Cerebellar cortex (tissue), 1 donor: ENCODE results near the gene EEFSEC.

Experiments
- DNase-seq: peaks from one replicate; pipeline ENCODE4 v3.0.0-alpha.2; 2015; ENCODE audit warnings: low spot score

Gene EEFSEC

DNA sequence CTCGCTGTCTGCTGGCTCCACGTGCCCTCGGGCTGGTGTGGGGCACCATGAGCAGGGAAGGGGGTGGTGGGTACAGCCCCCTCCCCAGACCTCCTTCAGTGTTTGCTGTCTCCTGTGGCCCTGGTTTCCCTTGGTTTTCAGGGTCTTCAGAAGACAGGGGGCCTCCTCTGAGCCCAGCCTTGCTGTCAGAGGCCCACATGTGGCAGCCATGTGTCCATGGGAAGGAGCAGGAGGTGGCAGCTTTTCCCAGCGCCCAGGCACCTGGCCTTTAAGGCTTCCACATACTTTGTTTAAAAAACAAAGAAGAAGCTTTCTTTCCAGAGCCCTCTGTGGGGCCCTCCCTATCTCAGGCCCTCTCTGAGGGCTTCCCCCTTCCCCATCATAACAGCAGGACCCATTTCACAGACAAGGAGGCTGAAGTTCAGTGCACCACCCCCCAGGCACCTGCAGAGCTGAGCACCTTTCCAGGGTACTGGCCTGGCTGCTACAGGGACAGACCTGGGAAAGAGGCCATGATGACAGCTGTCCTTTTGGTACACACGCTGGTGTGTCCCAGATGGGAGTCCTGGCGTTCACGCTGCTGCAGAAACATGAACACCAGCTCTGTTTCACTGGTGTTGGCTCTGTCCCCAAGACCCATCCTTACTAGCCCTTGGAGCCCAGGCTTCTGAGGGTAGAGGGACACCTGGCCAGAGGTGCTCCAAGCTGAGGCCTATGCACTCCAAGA is 239.7 kb downstream of the EEFSEC start:
- peak; percentile 73 for DNase-seq

DNA sequence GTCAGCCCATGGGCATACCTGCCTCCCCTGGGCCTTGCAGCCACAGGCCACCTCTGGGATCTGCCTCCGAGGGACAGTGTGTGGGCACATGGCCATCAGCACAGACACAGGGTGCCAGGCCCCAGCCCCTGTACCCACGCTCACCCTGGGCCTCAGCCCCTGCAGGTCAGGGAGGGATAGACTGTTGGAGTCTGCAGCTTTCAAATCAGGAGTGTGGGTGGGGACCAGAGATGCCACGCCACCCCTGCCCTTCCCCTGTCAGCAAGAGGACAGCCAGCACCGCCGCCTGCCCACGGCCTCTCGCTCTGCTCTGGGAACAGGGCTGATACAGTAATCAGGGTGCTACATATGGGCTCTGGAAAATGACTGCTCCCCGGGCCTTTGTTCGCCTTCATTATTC is 240.8 kb downstream of the EEFSEC start:
- no peak for DNase-seq

DNA sequence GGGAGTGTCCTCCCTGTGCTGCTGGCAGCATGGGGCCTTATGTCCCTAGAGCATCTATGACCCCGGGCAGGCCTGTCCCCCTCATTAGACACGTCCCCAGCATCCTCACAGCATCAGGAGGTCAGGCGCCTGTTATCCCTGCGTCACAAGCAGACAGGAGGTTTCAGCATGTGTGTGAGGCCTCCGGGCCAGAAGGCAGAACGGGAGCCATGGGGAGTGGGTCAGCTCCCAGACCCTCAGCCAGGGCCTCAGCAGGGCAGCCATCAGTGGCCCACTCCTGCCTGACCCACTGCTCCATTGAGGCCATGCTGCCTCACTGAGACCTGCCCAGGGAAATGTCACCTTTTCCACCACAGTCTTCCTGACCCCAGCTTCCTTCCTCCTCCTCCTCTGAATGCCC is 241.8 kb downstream of the EEFSEC start:
- no peak for DNase-seq

DNA sequence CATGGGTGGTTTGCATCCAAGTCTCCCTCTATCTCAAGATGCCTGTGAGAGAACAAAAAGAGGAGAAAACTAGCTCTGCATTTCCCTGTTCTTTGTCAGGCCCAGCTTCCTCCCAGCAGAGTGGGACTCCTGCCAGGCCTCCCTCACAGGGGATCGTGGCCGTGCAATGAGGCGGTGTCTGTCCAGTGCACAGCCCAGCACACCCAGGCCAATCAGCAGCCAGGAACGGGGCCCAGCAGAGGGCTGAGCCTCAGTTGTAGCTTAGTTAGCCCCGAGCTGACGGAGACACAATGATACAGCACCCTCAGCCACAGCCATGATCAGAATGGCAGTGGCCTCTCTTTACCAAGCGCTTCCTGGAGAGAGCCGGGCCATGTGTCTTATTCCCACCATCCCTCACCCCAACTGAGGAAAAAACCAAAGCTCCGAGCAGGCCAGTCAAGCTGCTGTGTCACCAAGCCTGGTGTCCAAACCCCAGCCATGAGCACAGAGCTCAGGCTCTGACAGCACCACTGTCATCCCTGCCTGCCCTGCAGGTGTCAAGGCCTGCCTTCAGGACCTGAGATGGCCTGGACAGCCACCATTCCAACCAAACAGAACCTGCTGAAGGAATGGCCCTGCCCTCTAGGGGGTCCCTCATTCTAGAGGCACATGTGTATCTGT is 242.3 kb downstream of the EEFSEC start:
- peak; percentile 45 for DNase-seq

DNA sequence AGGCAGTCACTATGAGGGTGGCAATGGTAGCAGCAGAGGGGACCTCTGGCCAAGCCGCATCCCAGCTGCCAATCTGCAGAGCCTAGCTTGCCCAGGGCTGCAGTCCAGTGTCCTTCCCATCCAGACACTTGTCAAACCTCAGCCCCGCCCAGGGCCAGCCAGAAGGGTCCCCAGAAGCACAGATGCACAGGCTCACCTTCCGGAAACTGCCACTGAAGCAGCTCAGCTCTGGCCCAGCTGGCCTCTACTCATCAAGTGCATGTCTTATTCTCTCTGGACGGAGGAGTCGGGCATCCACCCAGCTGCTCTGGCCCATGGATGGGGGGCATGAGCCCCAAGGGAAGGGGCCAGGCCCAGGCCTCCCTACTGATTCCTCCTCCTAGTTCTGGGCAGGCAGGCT is 244.2 kb downstream of the EEFSEC start:
- DNase-seq, result no peak

DNA sequence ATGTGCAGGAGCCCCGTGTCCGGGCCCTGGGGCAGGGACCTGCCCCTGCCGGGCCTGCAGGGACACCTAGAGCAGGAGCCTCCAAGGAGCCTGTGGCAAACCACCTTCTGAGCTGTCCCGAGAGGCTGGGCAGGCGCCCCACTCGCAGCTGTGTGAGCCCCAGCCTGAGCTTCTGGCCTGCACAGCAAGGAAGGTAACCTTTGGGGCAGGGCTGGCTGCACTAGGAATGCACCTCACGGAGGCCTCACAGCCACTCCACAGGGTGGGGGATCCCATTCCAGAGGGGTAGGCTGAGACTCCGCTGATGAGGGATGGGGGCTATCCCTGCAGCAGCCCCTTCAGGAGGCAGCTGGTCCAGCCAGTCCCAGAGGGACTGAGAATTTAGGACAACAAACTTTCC is 245.3 kb downstream of the EEFSEC start:
- no peak for DNase-seq

DNA sequence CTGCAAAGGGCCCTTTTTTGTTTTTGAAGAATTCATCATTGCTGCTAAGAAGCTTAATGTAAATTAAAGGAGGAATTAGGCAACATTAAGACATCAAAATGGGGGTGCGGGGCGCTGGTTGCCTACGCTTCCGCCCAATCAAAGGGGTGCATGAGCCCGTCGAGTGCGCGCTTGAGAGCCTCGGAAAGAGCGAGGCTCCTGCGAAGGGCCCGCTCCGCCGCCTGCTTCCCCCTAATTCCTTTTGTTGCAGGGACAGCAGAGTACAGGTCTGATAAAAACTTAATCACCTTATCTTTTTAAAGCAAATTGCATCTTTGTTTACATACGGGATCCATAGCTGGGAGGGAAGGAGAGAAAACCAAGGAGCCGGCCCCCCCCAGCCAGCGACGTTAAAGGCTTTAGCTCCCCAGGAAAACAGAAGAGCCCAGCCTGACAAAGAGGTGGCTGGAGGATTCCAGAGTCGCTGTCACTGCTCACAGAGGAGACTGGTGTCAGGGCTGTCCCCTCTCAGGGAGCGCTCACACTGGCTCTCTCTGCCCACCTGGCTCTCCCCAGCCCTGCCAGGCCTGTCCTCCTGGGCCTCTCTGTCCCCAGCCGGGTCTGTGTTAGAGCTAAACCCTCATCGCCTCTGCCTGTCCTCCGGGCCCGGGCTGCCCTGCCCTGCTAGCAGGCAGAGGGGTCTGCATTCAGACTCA is 246.1 kb downstream of the EEFSEC start:
- DNase-seq, result no peak

DNA sequence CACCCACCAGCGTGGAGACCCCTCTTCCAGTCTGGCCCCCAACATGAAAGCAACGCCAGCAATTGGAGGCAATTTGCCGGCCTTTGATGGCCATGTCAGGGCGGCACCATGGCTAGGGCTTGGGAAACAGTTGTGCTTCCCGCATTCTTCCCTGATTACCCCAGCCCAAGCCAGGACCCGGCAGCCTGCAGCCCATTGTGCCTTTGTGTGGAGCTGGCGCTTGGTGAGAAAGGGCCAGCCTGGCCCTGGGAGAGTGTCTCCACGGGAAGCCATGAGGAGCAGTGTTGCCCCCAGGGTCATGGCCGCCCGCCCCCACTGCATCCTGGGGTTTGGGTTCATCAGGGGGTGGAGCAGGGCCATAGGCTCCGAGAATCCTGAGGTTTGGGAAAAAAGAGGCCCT is 247.4 kb downstream of the EEFSEC start:
- DNase-seq, result no peak

DNA sequence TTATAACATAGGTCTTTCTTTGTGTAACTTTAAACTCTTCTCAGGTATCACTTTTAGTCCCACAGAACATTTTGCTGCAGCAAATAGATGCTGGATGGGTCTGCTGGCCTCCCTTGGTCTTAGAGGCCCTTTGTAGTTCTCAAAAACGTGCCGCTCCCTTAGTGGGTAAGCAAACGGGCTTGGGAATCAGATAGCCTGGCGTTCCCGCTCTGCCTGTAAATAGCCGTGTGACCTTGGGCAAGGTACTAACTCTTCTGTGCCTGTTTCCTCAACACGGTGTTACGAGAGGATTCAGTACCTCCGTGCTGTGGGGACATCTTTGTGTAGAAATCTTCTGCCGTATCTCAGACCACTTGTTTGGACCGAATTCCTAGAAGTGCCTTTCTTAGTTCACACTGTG is 249.0 kb downstream of the EEFSEC start:
- DNase-seq, result no peak

DNA sequence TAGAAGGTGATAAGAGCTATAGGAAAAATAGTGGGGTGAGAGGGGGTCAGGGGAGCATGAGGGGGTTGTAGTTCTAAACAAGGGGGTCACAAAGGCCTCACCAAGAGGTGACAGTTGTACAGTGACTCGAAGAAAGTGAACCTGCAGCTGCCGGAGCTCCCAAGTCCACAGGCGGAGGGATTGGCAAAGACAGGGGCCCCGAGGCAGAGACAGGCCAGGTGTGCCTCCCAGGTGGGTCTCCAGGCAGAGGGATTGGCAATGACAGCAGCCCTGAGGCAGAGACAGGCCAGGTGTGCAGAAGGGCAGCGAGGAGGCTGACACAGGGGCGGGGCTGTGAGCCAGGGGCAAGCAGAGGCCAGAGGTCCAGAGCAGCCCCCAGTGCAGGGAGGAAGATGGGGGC is 249.7 kb downstream of the EEFSEC start:
- DNase-seq, result no peak

DNA sequence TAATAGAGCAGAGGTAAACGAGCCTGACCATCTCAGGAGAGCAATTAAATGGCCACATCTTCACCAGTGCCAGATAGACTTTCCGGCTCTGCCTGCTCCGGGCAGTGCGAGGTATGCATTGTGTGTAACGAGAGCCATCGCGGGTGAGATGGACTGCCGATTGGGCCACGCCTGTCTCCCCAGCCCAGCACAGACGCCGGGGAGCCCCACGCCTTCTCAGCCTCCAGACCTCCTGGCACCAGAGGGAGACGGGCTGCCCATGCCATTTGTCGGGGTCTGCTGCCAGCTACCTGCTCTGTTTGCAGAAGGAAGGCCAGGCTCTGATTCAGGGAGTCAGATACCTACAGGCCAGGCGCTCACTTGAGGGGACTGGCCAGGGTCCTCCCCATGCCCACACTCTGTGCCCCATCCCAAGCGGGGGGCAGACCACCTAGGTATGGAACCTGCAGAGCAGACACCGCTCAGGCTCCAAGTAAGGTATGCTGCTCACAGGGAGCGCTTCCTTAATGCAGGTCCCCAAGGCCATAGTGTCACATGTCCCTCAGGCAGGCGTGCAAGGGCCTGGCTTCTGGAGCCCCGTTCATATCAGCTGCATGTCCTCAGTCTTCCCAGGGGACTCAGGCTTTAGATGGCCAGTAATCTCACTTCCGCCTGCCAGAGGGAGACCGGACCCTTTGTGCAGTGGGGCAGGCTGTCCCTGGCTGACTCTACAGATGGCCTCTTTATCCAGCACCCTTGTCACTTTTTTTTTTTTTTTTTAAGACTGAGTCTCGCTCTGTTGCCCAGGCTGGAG is 251.2 kb downstream of the EEFSEC start:
- peak; percentile 57 for DNase-seq

DNA sequence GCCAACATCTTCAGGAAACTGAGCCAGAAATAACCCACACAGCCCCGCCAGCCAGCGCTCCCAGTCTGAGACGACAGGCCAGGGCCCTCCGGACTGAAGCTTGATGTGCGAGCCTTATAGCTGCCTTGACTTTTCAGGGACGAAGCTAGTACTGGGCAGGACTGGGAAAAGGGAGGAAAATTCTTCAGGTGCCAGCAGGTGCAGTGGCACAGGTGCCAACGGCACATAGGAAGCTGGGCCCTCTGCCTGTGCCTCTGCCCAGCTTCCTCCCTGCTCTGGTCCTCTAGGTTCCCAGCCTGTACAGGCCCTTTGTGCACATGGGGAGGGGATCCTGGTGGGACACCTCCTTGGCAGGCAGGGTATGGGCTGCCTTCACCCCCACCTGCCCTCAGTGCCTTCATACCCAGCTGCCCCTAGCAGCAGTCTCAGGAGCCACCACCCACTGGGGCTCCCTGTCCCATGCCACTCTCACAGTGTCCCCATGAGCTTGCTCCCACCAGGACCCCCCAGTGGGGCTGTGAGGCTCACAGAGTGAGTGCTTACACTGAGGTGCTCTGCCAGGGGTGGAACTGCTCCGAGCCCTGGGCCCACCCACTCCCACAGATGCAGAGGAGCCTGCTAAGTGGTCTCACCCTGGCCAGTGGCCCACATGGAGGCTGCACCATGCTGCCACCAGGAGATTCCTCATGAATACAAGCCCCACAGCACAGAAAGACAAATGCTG is 252.4 kb downstream of the EEFSEC start:
- DNase-seq, result no peak

DNA sequence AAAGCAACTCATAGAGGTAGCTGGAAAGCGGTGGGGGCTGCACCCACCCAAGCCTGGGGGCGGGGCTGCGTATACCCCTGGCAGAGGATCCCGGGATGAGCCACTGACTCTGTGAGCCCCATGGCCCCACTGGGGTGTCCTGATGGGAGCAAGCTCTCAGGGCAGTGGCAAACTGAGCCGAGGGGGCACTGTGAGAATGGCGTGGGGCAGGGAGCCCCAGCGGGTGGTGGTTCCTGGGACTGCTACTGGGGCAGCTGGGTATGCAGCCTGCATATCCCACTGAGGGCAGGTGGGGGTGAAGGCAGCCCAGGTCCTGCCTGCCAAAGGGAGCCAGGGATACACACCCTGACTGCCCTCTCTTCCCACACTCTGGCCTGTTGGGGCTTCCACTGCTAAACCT is 254.0 kb downstream of the EEFSEC start:
- DNase-seq, result no peak

DNA sequence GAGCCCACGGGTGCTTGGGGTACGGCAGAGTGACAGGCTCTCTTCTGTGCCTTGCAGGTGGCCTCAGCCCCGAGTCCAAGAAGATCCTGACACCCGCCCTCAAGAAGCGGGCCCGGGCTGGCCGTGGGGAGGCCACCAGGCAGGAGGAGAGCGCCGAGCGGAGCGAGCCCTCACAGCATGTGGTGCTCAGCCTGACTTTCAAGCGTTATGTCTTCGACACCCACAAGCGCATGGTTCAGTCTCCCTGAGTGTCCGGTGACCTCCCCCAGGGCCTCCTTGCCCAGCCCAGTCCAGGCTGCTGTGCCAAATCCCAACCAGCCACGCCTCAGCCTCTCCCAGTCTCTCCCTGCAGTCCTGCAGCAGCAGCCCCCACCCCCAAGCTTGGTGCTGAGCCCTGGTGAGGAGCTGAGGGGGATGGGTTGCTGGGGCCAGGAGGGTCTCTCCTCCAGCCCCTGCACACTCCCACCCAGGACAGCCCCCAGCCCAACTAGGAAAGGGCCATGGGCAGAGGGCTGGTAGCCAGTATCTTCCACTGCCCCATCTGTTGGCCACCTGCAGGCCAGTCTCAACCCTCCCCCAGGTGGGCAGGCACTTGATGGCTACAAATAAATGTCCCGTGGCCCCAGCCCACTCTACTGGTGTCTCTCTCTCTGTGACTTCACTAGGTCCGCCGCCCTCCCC is 254.9 kb downstream of the EEFSEC start:
- no peak for DNase-seq

DNA sequence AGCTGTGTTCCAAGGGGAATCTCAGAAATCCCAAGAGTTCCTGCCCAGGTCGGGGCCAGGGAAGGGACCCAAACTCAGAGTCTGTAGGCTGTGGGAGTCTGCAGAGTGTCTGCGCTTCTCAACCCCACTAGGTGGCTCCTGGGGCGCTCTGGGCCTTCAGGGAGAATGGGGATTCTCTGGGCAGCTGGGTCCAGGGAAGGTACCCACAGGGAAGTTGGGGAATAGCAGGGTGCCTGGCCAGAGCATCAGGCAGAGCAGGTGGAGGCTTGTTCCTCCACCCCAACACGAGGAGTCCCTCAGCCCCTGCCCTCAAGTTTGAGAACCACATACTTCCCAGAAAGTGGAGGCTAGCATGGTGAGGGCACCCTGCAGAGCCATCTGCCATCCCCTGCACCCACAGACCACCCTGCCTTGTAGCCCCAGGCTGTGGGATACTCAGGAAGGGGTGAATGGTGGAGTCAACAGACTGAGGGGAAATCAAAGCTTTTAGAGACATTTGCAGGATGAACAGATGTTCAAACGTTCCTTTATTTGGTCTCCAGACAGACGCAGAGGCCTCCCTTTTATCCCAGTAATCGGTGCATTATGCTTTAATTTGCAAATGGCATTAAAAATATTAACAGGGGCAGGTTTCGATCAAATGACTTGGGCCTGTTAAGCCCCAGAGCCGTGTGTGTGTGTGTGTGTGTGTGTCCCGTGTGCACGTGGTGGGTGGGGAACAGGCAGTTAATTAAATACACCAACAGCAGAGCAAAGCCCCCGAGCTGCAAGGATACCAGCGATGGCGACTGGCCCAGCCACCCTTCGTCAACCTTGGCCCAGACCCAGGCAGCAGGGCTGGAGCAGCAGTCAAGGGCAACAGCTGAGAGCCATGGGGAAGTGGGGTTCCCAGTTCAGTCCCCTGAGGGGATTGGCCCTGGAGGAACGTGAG is 255.7 kb downstream of the EEFSEC start:
- DNase-seq, result no peak

DNA sequence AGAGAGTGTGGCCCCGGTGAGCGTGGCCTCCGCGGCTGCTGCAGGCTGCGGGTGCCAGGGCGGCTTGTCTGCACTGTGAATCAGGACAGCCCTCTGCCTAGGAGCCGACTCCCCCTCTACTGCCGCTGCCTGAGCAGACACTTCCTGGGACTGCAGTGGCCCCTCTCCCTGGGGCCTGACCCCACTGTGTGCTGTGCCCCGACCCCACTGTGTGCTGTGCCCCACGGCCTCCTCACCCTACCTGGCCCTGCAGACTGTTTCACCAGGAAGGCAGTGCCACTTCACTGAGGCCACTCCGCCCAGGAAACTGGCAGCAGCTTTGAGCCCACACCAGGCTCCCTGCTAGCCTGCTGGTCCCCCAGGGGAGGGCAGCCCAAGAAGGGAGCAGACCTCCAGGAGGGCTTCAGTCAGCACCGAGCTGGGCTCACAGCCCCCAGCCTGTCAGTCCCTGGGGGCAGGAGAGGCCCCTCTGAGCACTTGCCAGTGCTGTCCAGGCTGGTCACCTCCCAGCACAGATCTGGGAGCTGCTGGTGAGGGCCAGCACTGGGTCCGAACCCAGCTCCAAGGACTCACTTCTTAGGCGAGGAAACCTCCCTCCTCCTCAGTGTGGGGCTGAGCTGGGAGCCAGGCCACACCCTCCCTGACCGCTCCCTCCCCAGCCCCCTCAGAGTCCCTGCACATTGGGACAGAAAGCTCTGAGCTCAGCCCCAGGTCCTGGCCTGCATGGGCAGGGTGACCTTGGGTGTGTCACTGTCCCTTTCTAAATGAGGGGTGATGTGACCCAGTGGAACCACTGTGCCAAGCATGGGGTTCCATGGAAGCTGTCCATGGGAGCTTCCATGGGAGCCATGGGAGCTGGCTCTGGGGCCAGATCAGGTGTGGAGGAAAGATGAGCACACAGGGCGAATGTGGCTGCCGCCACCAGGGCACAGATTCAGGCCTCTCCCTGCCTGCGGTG is 256.6 kb downstream of the EEFSEC start:
- no peak for DNase-seq

DNA sequence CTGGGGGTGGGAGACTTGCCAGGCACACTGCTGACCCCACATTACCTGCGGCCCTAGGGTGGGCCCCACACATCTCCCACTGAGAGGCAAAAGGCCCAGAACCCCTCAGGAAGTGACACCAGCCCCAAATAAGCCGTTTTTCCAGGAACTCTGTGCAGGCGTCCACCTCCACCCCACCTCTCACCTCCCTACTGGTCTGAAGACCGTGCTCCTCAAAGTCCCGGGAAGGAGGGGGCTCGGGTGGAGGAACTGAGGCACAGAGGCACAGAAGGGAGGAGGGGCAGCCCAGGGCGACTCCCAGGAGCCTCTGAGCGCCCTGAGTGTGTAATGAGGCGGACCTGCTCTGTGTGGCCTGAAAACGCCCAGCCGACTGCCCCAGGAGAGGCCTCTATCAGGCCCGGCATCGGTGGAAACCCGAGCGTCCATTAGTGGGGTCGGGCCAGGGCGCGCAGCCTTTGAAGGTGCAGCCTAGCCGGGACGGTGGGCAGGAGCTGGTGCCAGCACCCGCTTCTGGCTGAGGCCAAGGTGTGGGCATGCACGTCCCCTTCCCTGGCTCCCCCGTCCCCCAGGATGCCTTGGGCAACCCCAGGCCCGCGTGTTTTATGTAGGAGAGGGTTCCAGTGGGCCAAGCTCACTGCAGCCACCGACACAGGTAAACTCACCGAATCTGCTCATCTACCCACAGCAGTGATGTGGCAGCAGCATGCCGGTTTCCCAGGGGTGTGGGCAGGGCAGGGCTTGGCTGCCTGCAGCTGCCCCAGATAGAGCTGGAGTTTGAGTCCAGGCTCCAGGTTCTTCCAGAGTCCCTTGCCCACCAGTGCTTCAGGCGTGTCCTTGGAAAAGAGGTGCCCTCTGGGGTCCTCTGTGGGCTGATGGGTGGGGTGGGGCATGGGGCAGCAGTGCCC is 257.6 kb downstream of the EEFSEC start:
- no peak for DNase-seq

DNA sequence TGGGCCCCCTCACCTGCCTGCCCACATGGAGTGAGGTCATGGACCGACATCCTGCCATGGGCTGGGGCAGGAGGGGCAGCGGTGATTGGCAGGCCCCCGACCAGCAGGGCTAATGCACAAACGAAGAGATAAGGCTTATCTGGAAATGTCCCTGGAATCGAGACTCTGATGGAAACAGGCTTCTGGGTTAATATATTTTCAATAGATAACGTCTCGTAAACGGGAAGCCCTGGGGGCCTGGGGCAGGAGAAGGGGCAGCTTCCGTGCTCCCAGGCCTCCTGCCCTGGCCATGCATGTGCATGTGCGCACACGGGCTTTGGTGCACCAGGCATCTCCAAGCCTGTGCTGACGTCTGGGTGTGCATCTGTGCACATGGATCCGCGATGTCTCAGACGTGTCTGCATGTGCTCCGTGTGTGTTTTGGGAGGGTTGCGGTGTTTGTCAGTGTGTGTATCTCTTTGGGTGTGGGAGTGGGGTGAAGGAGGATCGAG is 258.3 kb downstream of the EEFSEC start:
- DNase-seq, result no peak
